WTC11 (cell line): Measurements from ENCODE around the gene PTPRH. TPM values are rescaled to one million over a fixed set of nuclear protein-coding genes. Genes with fewer than 3 reads are reported as not detected.

ENCODE experiments used
- ATAC-seq: fragments of 200-7000 bp; cut with Tn5 transposase; 2 replicates; pipeline ENCODE4 v1.10.0; 2021; ENCODE audit warnings: mild to moderate bottlenecking, moderate library complexity
- CTCF ChIA-PET: fragments of 300-600 bp; sonication (Branson Sonifier 250); formaldehyde crosslinking; loops from one replicate; lab custom pipeline; 2021; ENCODE audit warnings: antibody characterized with exemption; lab: Charles Lee
- POLR2A ChIA-PET: fragments of 350-600 bp; sonication (Branson Sonifier 250); formaldehyde crosslinking; loops from one replicate; lab custom pipeline; 2021; ENCODE audit warnings: antibody characterized with exemption; lab: Charles Lee
- DNase-seq: peaks from one replicate; pipeline ENCODE4 v3.0.0; 2021; ENCODE audit warnings: low spot score
- H3K27ac Mint-ChIP-seq: 2 replicates; pipeline ENCODE4 v1.8.0; 2021; ENCODE audit warnings: mixed read lengths
- H3K27me3 Mint-ChIP-seq: 2 replicates; pipeline ENCODE4 v1.8.0; 2021; ENCODE audit warnings: low read depth, mild to moderate bottlenecking, moderate library complexity, mixed read lengths
- H3K36me3 Mint-ChIP-seq: 2 replicates; pipeline ENCODE4 v1.8.0; 2021; ENCODE audit warnings: mixed read lengths
- H3K4me1 Mint-ChIP-seq: 2 replicates; pipeline ENCODE4 v1.8.0; 2022; ENCODE audit warnings: mixed read lengths
- H3K4me3 Mint-ChIP-seq: 2 replicates; pipeline ENCODE4 v1.8.0; 2021; ENCODE audit warnings: mild to moderate bottlenecking, moderate library complexity, mixed read lengths
- H3K9me3 Mint-ChIP-seq: 2 replicates; pipeline ENCODE4 v1.8.0; 2021; ENCODE audit warnings: mixed read lengths
- AFF4 ChIP-seq: sonication (generic); formaldehyde crosslinking; IDR thresholded peaks from 2 replicates; pipeline ENCODE4 v1.8.1; 2023; ENCODE audit warnings: mild to moderate bottlenecking, missing genetic modification reagents, borderline replicate concordance
- AR ChIP-seq: fragments of 250-450 bp; sonication (Bioruptor Pico); IDR thresholded peaks from 2 replicates; pipeline ENCODE4 v1.9.0; 2021; ENCODE audit warnings: mild to moderate bottlenecking
- ATF1 ChIP-seq: sonication (generic); formaldehyde crosslinking; IDR thresholded peaks from 2 replicates; pipeline ENCODE4 v1.8.1; 2023; ENCODE audit warnings: mild to moderate bottlenecking, moderate library complexity, missing genetic modification reagents
- ATF6 ChIP-seq: sonication (generic); formaldehyde crosslinking; IDR thresholded peaks from 2 replicates; pipeline ENCODE4 v1.8.1; 2023; ENCODE audit warnings: mild to moderate bottlenecking, missing genetic modification reagents
- CBFB ChIP-seq: sonication (generic); formaldehyde crosslinking; IDR thresholded peaks from 2 replicates; pipeline ENCODE4 v1.8.1; 2022; ENCODE audit warnings: mild to moderate bottlenecking, low read depth, missing genetic modification reagents
- FOXK1 ChIP-seq: sonication (generic); formaldehyde crosslinking; IDR thresholded peaks from 2 replicates; pipeline ENCODE4 v1.8.0; 2022; ENCODE audit warnings: mild to moderate bottlenecking, moderate library complexity, missing genetic modification reagents
- KAT7 ChIP-seq: sonication (generic); formaldehyde crosslinking; IDR thresholded peaks from 2 replicates; pipeline ENCODE4 v1.8.1; 2023; ENCODE audit warnings: missing genetic modification reagents, mild to moderate bottlenecking, borderline replicate concordance
- MAX ChIP-seq: sonication (generic); formaldehyde crosslinking; IDR thresholded peaks from 2 replicates; pipeline ENCODE4 v1.8.0; 2022; ENCODE audit warnings: mild to moderate bottlenecking, missing genetic modification reagents
- NFE2L1 ChIP-seq: sonication (generic); formaldehyde crosslinking; IDR thresholded peaks from 2 replicates; pipeline ENCODE4 v1.8.1; 2023; ENCODE audit warnings: missing genetic modification reagents
- RELA ChIP-seq: sonication (generic); formaldehyde crosslinking; IDR thresholded peaks from 2 replicates; pipeline ENCODE4 v1.8.1; 2022; ENCODE audit warnings: missing genetic modification reagents, mild to moderate bottlenecking, borderline replicate concordance
- SMAD4 ChIP-seq: sonication (generic); formaldehyde crosslinking; IDR thresholded peaks from 2 replicates; pipeline ENCODE4 v1.8.0; 2022; ENCODE audit warnings: mild to moderate bottlenecking, missing genetic modification reagents
- SOX15 ChIP-seq: fragments of 250-450 bp; sonication (Bioruptor Pico); IDR thresholded peaks from 2 replicates; pipeline ENCODE4 v1.9.0; 2021; ENCODE audit warnings: mild to moderate bottlenecking
- ZNF138 ChIP-seq: sonication (generic); formaldehyde crosslinking; conservative IDR thresholded peaks from 2 replicates; pipeline ENCODE4 v1.8.1; 2022; ENCODE audit warnings: mild to moderate bottlenecking, moderate library complexity, missing genetic modification reagents
- ZNF512 ChIP-seq: sonication (generic); formaldehyde crosslinking; IDR thresholded peaks from 2 replicates; pipeline ENCODE4 v1.8.1; 2022; ENCODE audit warnings: missing genetic modification reagents, borderline replicate concordance
- total RNA-seq: library from RNA; stranded (reverse); gene quantifications from 3 replicates; pipeline ENCODE4 v1.2.3, GENCODE V29; 2021
- TF ChIP-seq, protein P1 (sequence below): fragments of 250-450 bp; sonication (Bioruptor Pico); IDR thresholded peaks from 2 replicates; pipeline ENCODE4 v2.1.2; 2022; ENCODE audit warnings: mild to moderate bottlenecking, moderate library complexity

The PTPRH gene
- total RNA-seq, 1 experiment from 2014 or later = 0.63 TPM

DNA sequence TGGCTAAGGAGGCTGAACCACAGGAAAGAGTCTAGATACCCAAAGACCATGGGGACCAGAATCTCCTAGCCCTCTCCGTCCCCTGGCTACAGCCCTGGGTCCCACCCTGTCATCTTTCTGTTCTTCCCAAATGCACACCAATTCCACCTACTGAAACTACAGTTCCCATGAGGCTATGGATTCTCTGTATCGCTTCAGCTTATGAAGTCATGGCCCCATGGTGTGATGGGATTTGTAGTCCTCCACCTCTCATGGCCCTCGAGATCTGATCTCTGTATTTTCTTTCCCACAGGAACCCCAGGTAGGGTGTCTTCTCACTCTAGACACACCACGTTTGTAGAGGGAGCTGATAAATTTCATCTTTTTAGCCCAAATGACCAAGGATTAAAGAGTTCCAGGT, 11.8 kb downstream of the PTPRH start:
- H3K36me3 Mint-ChIP-seq = no peaks in the 10 kb centered on the region
- ChIA-PET CTCF (interaction anchor here (1.4 kb wide), 1 partner anchor 109 kb away, joined by 3 read pairs; no protein-coding TSS in a partner anchor), POLR2A (no interaction called here)
- peak; percentile 39; the same call in 1 of the 2 replicates for ATAC-seq
- no peak overlapping the region; the same call in 1 of the 2 replicates for H3K27ac Mint-ChIP-seq
- peaks cover 40% of the 10 kb centered on the region for H3K27me3 Mint-ChIP-seq
- no peaks in the 10 kb centered on the region for H3K9me3 Mint-ChIP-seq
- H3K4me3 Mint-ChIP-seq = no peak overlapping the region
- TF ChIP-seq CBFB (CRISPR knock-in tag) (no peak), AR (CRISPR knock-in tag) (no peak), ZNF512 (CRISPR knock-in tag) (no peak), SMAD4 (no peak), MAX (CRISPR knock-in tag) (no peak), NFE2L1 (no peak), AFF4 (CRISPR knock-in tag) (no peak), RELA (no peak), ATF1 (CRISPR knock-in tag) (no peak), ATF6 (CRISPR knock-in tag) (no peak)
- TF ChIP-seq, protein P1, sequence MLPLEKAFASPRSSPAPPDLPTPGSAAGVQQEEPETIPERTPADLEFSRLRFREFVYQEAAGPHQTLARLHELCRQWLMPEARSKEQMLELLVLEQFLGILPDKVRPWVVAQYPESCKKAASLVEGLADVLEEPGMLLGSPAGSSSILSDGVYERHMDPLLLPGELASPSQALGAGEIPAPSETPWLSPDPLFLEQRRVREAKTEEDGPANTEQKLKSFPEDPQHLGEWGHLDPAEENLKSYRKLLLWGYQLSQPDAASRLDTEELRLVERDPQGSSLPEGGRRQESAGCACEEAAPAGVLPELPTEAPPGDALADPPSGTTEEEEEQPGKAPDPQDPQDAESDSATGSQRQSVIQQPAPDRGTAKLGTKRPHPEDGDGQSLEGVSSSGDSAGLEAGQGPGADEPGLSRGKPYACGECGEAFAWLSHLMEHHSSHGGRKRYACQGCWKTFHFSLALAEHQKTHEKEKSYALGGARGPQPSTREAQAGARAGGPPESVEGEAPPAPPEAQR = no peak
- no peak for DNase-seq
- H3K4me1 Mint-ChIP-seq = no peaks in the 10 kb centered on the region

- Mint-ChIP-seq H3K27me3 (peaks cover 44% of the 10 kb centered on the region), H3K4me3 (no peak overlapping the region), H3K9me3 (no peaks in the 10 kb centered on the region), H3K27ac (no peak overlapping the region), H3K36me3 (no peaks in the 10 kb centered on the region), H3K4me1 (no peaks in the 10 kb centered on the region)
- CTCF ChIA-PET = interaction anchor here (1.4 kb wide), 1 partner anchor 108 kb away, joined by 3 read pairs; no protein-coding TSS in a partner anchor
- DNase-seq (no peak), ATAC-seq (peak; percentile 55)
- TF ChIP-seq SOX15 (CRISPR knock-in tag) (no peak), FOXK1 (no peak), KAT7 (CRISPR knock-in tag) (no peak), NFE2L1 (no peak), ZNF138 (no peak)
- POLR2A ChIA-PET = interaction anchor here (0.6 kb wide), 1 partner anchor 40 kb away, joined by 4 read pairs; no protein-coding TSS in a partner anchor
These were observed 12.5 kb downstream of the PTPRH start for GRCh38 chr19:55196803-55197202.
